Panc1 (cell line): ENCODE measurements around the gene OPN1LW. TPM values are rescaled to one million over a fixed set of nuclear protein-coding genes. Genes with fewer than 3 reads are reported as not detected.

ENCODE experiments used
- ATAC-seq: fragments of 200-7000 bp; cut with Tn5 transposase; 2 replicates; pipeline ENCODE4 v1.9.1; 2020; ENCODE audit warnings: mild to moderate bottlenecking, moderate library complexity
- BruUV-seq: library from RNA; stranded (reverse); fragments of 400-500 nt; replicated peaks from 2 replicates; lab custom pipeline; 2021; lab: Mats Ljungman, UMichigan
- CTCF ChIA-PET: fragments of 300-600 bp; sonication (Branson Sonifier 250); formaldehyde crosslinking; loops from one replicate; lab custom pipeline; 2022; ENCODE audit warnings: antibody characterized with exemption; lab: Charles Lee
- POLR2A ChIA-PET: fragments of 300-600 bp; sonication (Branson Sonifier 250); formaldehyde crosslinking; loops from one replicate; lab custom pipeline; 2022; ENCODE audit warnings: antibody characterized with exemption; lab: Charles Lee
- DNase-seq: peaks from one replicate; pipeline ENCODE4 v3.0.0-alpha.2; 2010; ENCODE audit warnings: low read depth, low spot score
- H3K27ac ChIP-seq: 2 replicates; pipeline ENCODE4 v1.5.1; 2011; ENCODE audit warnings: mild to moderate bottlenecking, low read length, inconsistent platforms
- H3K27me3 ChIP-seq: fragments of 200-500 bp; sonication (Bioruptor generic); 2 replicates; pipeline ENCODE4 v1.6.0; 2014; ENCODE audit warnings: low read length, inconsistent platforms; ENCODE audit not compliant: control insufficient read depth, insufficient read depth
- H3K36me3 ChIP-seq: fragments of 200-500 bp; sonication (Bioruptor generic); 2 replicates; pipeline ENCODE4 v1.5.1; 2014; ENCODE audit warnings: inconsistent platforms, mild to moderate bottlenecking, low read length, moderate library complexity; ENCODE audit not compliant: control insufficient read depth, insufficient read depth
- H3K4me1 ChIP-seq: 2 replicates; pipeline ENCODE4 v1.5.1; 2011; ENCODE audit warnings: inconsistent platforms, mild to moderate bottlenecking, low read length, moderate library complexity; ENCODE audit not compliant: control insufficient read depth, insufficient read depth
- H3K4me3 ChIP-seq, 2 experiments: 2 replicates each; pipeline ENCODE4 v1.5.1; 2011 to 2012; ENCODE audit warnings: low read depth in 2 of 2, low read length in 2 of 2, mild to moderate bottlenecking in 2 of 2, inconsistent platforms in 1 of 2, moderate library complexity in 1 of 2
- H3K9me3 ChIP-seq: fragments of 200-500 bp; sonication (Bioruptor generic); 2 replicates; pipeline ENCODE4 v1.5.1; 2014; ENCODE audit warnings: low read depth, mild to moderate bottlenecking, inconsistent platforms, low read length, moderate library complexity; ENCODE audit not compliant: control insufficient read depth, insufficient read depth
- CTCF ChIP-seq: fragments of 450-650 bp; IDR thresholded peaks from 2 replicates; pipeline ENCODE4 v1.5.1; 2017; ENCODE audit warnings: mild to moderate bottlenecking
- POLR2AphosphoS5 ChIP-seq: IDR thresholded peaks from 2 replicates; pipeline ENCODE4 v1.6.1; 2012; ENCODE audit warnings: mild to moderate bottlenecking, low read depth, low read length, moderate library complexity
- REST ChIP-seq, 2 experiments: IDR thresholded peaks; 2 replicates each; pipeline ENCODE4 v1.6.1; 2011 to 2012; ENCODE audit warnings: low read depth in 2 of 2, control low read depth in 1 of 2, low read length in 1 of 2, mild to moderate bottlenecking in 1 of 2, moderate library complexity in 1 of 2; ENCODE audit not compliant: insufficient read depth in 1 of 2
- SIN3A ChIP-seq: IDR thresholded peaks from 2 replicates; pipeline ENCODE4 v1.6.1; 2012; ENCODE audit warnings: low read depth, mild to moderate bottlenecking, low read length, moderate library complexity, borderline replicate concordance; ENCODE audit not compliant: insufficient read depth
- TCF7L2 ChIP-seq: IDR thresholded peaks from 2 replicates; pipeline ENCODE4 v1.6.1; 2011; ENCODE audit warnings: mild to moderate bottlenecking, low read depth, low read length, inconsistent platforms
- in situ Hi-C: cut with HindIII; loops from 2 replicates; pipeline ENCODE4 v1.10.0; 2016; ENCODE audit warnings: low sequenced_read_pairs, low pct_unique_long_range_greater_than_20kb
- intact Hi-C: fragments of 100-400 bp; cut with micrococcal nuclease; formaldehyde crosslinking; loops from one replicate; pipeline ENCODE4 v1.10.0; 2022; ENCODE audit not compliant: unreplicated experiment
- total RNA-seq: library from RNA; stranded (reverse); gene quantifications from one replicate; pipeline ENCODE4 v1.2.1, GENCODE V29; 2021; ENCODE audit not compliant: unreplicated experiment

Gene OPN1LW
- total RNA-seq, 1 experiment from 2014 or later, result not detected

- no peak overlapping the region for H3K27ac ChIP-seq
- no peaks in the 10 kb centered on the region for H3K36me3 ChIP-seq
- DNase-seq (no peak), ATAC-seq (no peak)
- H3K4me3 ChIP-seq, result no peak overlapping the region
- intact Hi-C loops (no loop called here), in situ Hi-C loops (loop anchor here (5.0 kb wide), 1 partner anchor 78 kb away; no protein-coding TSS in a partner anchor)
- CTCF ChIA-PET, result no interaction called here
- TF ChIP-seq POLR2AphosphoS5 (no peak), CTCF (no peak), REST (IDR thresholded peaks at IDR 0.05; ENCODE audit: insufficient read depth in 1 of 2, low read depth in 2 of 2, low read length in 1 of 2) (no peak), TCF7L2 (no peak), SIN3A (no peak)
- H3K4me1 ChIP-seq, result peaks cover 2% of the 10 kb centered on the region; the same call in 1 of the 2 replicates
- BruUV-seq, result no TSS peak
- H3K9me3 ChIP-seq, result no peaks in the 10 kb centered on the region
- POLR2A ChIA-PET, result no interaction called here
- H3K27me3 ChIP-seq, result no peaks in the 10 kb centered on the region
Measured at GRCh38 chrX:154120567-154120966, 23.5 kb upstream of the OPN1LW start.

GRCh38 chrX:154121207-154121606, 22.8 kb upstream of the OPN1LW start:
- Histone ChIP-seq H3K9me3 (no peaks in the 10 kb centered on the region), H3K27ac (no peak overlapping the region)
- CTCF ChIA-PET, result no interaction called here

More at GRCh38 chrX:154121207-154121606, 22.8 kb upstream of the OPN1LW start:
- DNase-seq, result no peak
- in situ Hi-C loops, result loop anchor here (5.0 kb wide), 1 partner anchor 79 kb away; no protein-coding TSS in a partner anchor
- Histone ChIP-seq H3K4me3 (no peak overlapping the region), H3K36me3 (no peaks in the 10 kb centered on the region), H3K27me3 (no peaks in the 10 kb centered on the region), H3K4me1 (peaks cover 2% of the 10 kb centered on the region; the same call in 1 of the 2 replicates)
- intact Hi-C loops, result no loop called here
- BruUV-seq, result no TSS peak
- POLR2A ChIA-PET, result no interaction called here
- ATAC-seq, result no peak
- TF ChIP-seq TCF7L2 (no peak), REST (IDR thresholded peaks at IDR 0.05; ENCODE audit: insufficient read depth in 1 of 2, low read depth in 2 of 2, low read length in 1 of 2) (no peak), SIN3A (no peak), CTCF (no peak), POLR2AphosphoS5 (no peak)
